Fibroblast of lung (primary cell): ENCODE measurements around the gene SMIM45.

ENCODE experiments used
- DNase-seq, 2 donors: peaks; one replicate each; pipeline versions ENCODE4 v3.0.0 to v3.0.0-alpha.2; 2010; ENCODE audit warnings: low read depth in 2 of 2
- H2AFZ ChIP-seq: 2 replicates; pipeline ENCODE4 v1.5.1; 2012; ENCODE audit warnings: low read length, control low read depth, inconsistent platforms
- H3K27ac ChIP-seq: 2 replicates; pipeline ENCODE4 v1.5.1; 2011; ENCODE audit warnings: low read length, control low read depth; ENCODE audit not compliant: insufficient read depth
- H3K27me3 ChIP-seq: 2 replicates; pipeline ENCODE4 v1.5.1; 2011; ENCODE audit warnings: mild to moderate bottlenecking, low read length; ENCODE audit not compliant: control insufficient read depth, insufficient read depth
- H3K36me3 ChIP-seq: 2 replicates; pipeline ENCODE4 v1.5.1; 2011; ENCODE audit warnings: low read length; ENCODE audit not compliant: control insufficient read depth, insufficient read depth
- H3K4me1 ChIP-seq: 2 replicates; pipeline ENCODE4 v1.5.1; 2011; ENCODE audit warnings: low read length; ENCODE audit not compliant: control insufficient read depth, insufficient read depth; ENCODE audit errors: extremely low read depth
- H3K4me2 ChIP-seq: 2 replicates; pipeline ENCODE4 v1.5.1; 2011; ENCODE audit warnings: low read length, control low read depth; ENCODE audit not compliant: insufficient read depth; ENCODE audit errors: extremely low read depth
- H3K4me3 ChIP-seq, 4 experiments: fragments of 200-600 bp in 1 of 4; sonication (generic) in 1 of 4; replicated peaks in 1 of 4; 2 replicates each; pipeline ENCODE4 v1.5.1; 2011 to 2016; ENCODE audit warnings: low read length in 4 of 4, low read depth in 3 of 4, mild to moderate bottlenecking in 3 of 4, control low read depth in 2 of 4, inconsistent platforms in 1 of 4, mixed read lengths in 1 of 4; ENCODE audit not compliant: insufficient read depth in 1 of 4; ENCODE audit errors: control extremely low read depth in 1 of 4
- H3K79me2 ChIP-seq: 2 replicates; pipeline ENCODE4 v1.5.1; 2012; ENCODE audit warnings: mild to moderate bottlenecking, low read length, inconsistent platforms; ENCODE audit not compliant: control insufficient read depth, insufficient read depth
- H3K9ac ChIP-seq: 2 replicates; pipeline ENCODE4 v1.5.1; 2011; ENCODE audit warnings: mild to moderate bottlenecking, low read length, control low read depth; ENCODE audit not compliant: insufficient read depth
- H3K9me3 ChIP-seq: 2 replicates; pipeline ENCODE4 v1.5.1; 2012; ENCODE audit warnings: low read depth, low read length; ENCODE audit not compliant: control insufficient read depth, insufficient read depth
- H4K20me1 ChIP-seq: 2 replicates; pipeline ENCODE4 v1.5.1; 2011; ENCODE audit warnings: low read length; ENCODE audit not compliant: control insufficient read depth, insufficient read depth; ENCODE audit errors: extremely low read depth
- EZH2 ChIP-seq: IDR thresholded peaks from 2 replicates; pipeline ENCODE4 v1.5.1; 2012; ENCODE audit warnings: low read length, control low read depth, mild to moderate bottlenecking; ENCODE audit errors: missing control alignments
- TF ChIP-seq, protein P1 (sequence below), 2 donors: IDR thresholded peaks in 1 of 2; conservative IDR thresholded peaks in 1 of 2; 1 replicate in 1 of 2; 2 replicates in 1 of 2; pipeline ENCODE4 v1.5.1; 2011 to 2012; ENCODE audit warnings: low read length in 2 of 2, control low read depth in 1 of 2, inconsistent platforms in 1 of 2, low read depth in 1 of 2, mild to moderate bottlenecking in 1 of 2

SMIM45 gene

GRCh38 chr22:41970601-41971000 lies 18.7 kb downstream of the SMIM45 start:
- DNase-seq = no peak
- Histone ChIP-seq H3K4me3 (no peak overlapping the region), H3K79me2 (no peaks in the 10 kb centered on the region), H3K4me2 (no peak overlapping the region), H3K36me3 (no peaks in the 10 kb centered on the region), H3K27me3 (peaks cover 4% of the 10 kb centered on the region), H2AFZ (no peak overlapping the region), H4K20me1 (no peaks in the 10 kb centered on the region), H3K9me3 (no peaks in the 10 kb centered on the region), H3K4me1 (no peaks in the 10 kb centered on the region), H3K9ac (no peak overlapping the region), H3K27ac (no peak overlapping the region)
- TF ChIP-seq EZH2 = no peak
- TF ChIP-seq, protein P1, sequence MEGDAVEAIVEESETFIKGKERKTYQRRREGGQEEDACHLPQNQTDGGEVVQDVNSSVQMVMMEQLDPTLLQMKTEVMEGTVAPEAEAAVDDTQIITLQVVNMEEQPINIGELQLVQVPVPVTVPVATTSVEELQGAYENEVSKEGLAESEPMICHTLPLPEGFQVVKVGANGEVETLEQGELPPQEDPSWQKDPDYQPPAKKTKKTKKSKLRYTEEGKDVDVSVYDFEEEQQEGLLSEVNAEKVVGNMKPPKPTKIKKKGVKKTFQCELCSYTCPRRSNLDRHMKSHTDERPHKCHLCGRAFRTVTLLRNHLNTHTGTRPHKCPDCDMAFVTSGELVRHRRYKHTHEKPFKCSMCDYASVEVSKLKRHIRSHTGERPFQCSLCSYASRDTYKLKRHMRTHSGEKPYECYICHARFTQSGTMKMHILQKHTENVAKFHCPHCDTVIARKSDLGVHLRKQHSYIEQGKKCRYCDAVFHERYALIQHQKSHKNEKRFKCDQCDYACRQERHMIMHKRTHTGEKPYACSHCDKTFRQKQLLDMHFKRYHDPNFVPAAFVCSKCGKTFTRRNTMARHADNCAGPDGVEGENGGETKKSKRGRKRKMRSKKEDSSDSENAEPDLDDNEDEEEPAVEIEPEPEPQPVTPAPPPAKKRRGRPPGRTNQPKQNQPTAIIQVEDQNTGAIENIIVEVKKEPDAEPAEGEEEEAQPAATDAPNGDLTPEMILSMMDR (conservative IDR thresholded peaks at IDR 0.05 in 1 of 2, IDR thresholded peaks at IDR 0.05 in 1 of 2; ENCODE audit: low read depth in 1 of 2, low read length in 2 of 2) = no peak

DNA sequence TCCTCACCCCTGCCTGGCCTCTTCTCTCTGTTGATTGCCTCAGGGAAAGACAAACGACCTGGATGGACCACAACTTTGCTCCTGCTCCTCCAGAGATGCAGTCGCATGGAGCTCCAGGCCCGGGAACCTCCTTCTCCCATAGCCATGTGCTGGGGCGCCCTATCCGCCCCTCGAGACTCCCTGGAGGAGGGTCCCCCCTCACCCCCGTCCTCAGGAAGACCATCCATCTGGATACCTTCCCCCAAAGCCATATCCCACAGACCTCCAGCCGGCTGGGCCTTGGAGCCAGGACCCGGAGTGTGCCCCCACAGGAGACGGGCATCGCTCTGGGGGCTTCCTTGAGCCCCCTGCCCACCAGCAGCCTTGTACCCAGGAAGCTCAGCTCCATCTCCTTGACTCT lies 19.5 kb downstream of the SMIM45 start:
- no peaks in the 10 kb centered on the region for H3K4me1 ChIP-seq
- no peaks in the 10 kb centered on the region for H3K9me3 ChIP-seq
- no peaks in the 10 kb centered on the region for H3K79me2 ChIP-seq
- H3K27me3 ChIP-seq = peaks cover 12% of the 10 kb centered on the region
- H3K36me3 ChIP-seq = no peaks in the 10 kb centered on the region
- no peak for TF ChIP-seq EZH2
- TF ChIP-seq, protein P1 (conservative IDR thresholded peaks at IDR 0.05 in 1 of 2, IDR thresholded peaks at IDR 0.05 in 1 of 2; ENCODE audit: low read depth in 1 of 2, low read length in 2 of 2) = no peak
- no peak overlapping the region for H3K4me2 ChIP-seq
- no peak overlapping the region for H3K27ac ChIP-seq
- no peaks in the 10 kb centered on the region for H4K20me1 ChIP-seq
- H3K9ac ChIP-seq = no peak overlapping the region
- H2AFZ ChIP-seq = no peak overlapping the region
- no peak overlapping the region for H3K4me3 ChIP-seq
- DNase-seq = no peak

DNA sequence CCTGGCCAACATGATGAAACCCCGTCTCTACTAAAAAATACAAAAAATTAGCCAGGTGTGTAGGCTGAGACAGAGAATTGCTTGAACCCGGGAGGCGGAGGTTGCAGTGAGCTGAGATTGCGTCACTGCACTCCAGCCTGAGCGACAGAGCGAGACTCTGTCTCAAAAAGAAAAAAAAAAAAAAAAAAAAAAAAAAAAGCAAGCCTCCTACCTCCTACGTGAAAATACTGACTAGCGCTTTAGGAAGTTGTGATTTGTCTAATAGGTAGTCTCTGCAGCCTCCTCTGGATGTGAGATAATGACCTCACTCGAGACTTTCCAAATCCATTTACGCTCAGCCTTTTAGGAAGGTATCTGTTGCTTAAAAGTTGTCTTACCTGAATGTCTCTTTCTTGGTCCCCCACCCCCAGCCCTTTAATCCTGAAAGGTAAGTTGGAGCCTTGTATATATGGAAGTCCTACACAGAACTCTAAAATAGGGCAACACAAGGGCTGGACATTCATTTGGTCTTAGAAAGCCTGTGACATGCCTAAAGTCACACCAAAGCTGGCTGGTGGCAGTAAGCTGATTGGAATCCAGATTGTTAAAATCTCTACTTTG lies 22.8 kb downstream of the SMIM45 start:
- Histone ChIP-seq H3K9me3 (no peaks in the 10 kb centered on the region), H4K20me1 (no peaks in the 10 kb centered on the region), H3K79me2 (no peaks in the 10 kb centered on the region), H3K27ac (no peak overlapping the region), H3K4me1 (no peaks in the 10 kb centered on the region), H3K27me3 (peaks cover 33% of the 10 kb centered on the region), H3K9ac (no peak overlapping the region), H2AFZ (no peak overlapping the region), H3K4me3 (no peak overlapping the region), H3K4me2 (no peak overlapping the region), H3K36me3 (no peaks in the 10 kb centered on the region)
- no peak for DNase-seq
- no peak for TF ChIP-seq EZH2
- TF ChIP-seq, protein P1 (conservative IDR thresholded peaks at IDR 0.05 in 1 of 2, IDR thresholded peaks at IDR 0.05 in 1 of 2; ENCODE audit: low read depth in 1 of 2, low read length in 2 of 2) = no peak
